Erythroblast (primary cell): ENCODE data around the gene MKKS.
A peak's percentile ranks its signal among the peaks of the same experiment; 100 is the strongest.

Experiments used
- GATA1 ChIP-seq: IDR thresholded peaks from 2 replicates; pipeline ENCODE4 v1.6.1; 2011; ENCODE audit warnings: low read depth, mild to moderate bottlenecking, control low read depth, low read length, moderate library complexity
- POLR2A ChIP-seq: IDR thresholded peaks from 2 replicates; pipeline ENCODE4 v1.6.1; 2011; ENCODE audit warnings: mild to moderate bottlenecking, low read length

- TF ChIP-seq POLR2A (peak; percentile 54), GATA1 (no peak)
These were observed 41.2 kb upstream of the MKKS start for GRCh38 chr20:10475225-10475624.
